NK-92 (cell line): Measurements from ENCODE around the gene UBE2L5.

Experiments
- DNase-seq: peaks from one replicate; lab custom pipeline; 2025; ENCODE audit not compliant: unreplicated experiment; lab: John Stamatoyannopoulos, UW

The UBE2L5 gene

GRCh38 chr13:30422054-30422839 is at the start of gene UBE2L5:
UBE2L5 (plus strand) TSS chr13:30422493; CDS start chr13:30427991, 5,498 bp downstream.
- DNase-seq: no peak

- DNase-seq: no peak
These were observed 48.6 kb upstream of the UBE2L5 start for GRCh38 chr13:30373727-30374126.

GRCh38 chr13:30375265-30375835 is 46.9 kb upstream of the UBE2L5 start:
- DNase-seq: no peak

GRCh38 chr13:30376426-30377311 is 45.6 kb upstream of the UBE2L5 start:
- DNase-seq: peak; percentile 20

- DNase-seq: no peak
These were observed 45.0 kb upstream of the UBE2L5 start for GRCh38 chr13:30377312-30377685.

- DNase-seq: no peak
These were observed 44.1 kb upstream of the UBE2L5 start for GRCh38 chr13:30378191-30378590.

GRCh38 chr13:30381049-30381448 is 41.2 kb upstream of the UBE2L5 start:
- DNase-seq: no peak

- no peak for DNase-seq
These were observed 39.3 kb upstream of the UBE2L5 start for GRCh38 chr13:30382836-30383525.

GRCh38 chr13:30388406-30389283 is 33.6 kb upstream of the UBE2L5 start:
- DNase-seq: no peak

GRCh38 chr13:30391956-30392680 is 30.2 kb upstream of the UBE2L5 start:
- no peak for DNase-seq

- no peak for DNase-seq
These were observed 29.6 kb upstream of the UBE2L5 start for GRCh38 chr13:30392681-30393045.

GRCh38 chr13:30394751-30395191 is 27.5 kb upstream of the UBE2L5 start:
- DNase-seq: no peak

GRCh38 chr13:30395192-30396158 is 26.8 kb upstream of the UBE2L5 start:
- no peak for DNase-seq

GRCh38 chr13:30396434-30397075 is 25.7 kb upstream of the UBE2L5 start:
- DNase-seq: no peak

GRCh38 chr13:30398601-30399072 is 23.7 kb upstream of the UBE2L5 start:
- no peak for DNase-seq

- no peak for DNase-seq
These were observed 21.9 kb upstream of the UBE2L5 start for GRCh38 chr13:30400376-30400775.

GRCh38 chr13:30401347-30401746 is 20.9 kb upstream of the UBE2L5 start:
- DNase-seq: no peak

- no peak for DNase-seq
These were observed 18.8 kb upstream of the UBE2L5 start for GRCh38 chr13:30403456-30403855.
